ENCODE measurements around the gene ARGLU1. TPM values are rescaled to one million over a fixed set of nuclear protein-coding genes. Genes with fewer than 3 reads are reported as not detected.

Gene ARGLU1
- polyA plus RNA-seq, 1 experiment = 25.6 TPM

GRCh38 chr13:106561551-106562170, 6.3 kb downstream of the ARGLU1 start:
- Histone ChIP-seq H3K4me3 (ENCODE audit: low read depth, low read length) (no peak overlapping the region), H3K27me3 (ENCODE audit: control insufficient read depth, insufficient read depth, low read length) (no peaks in the 10 kb centered on the region), H3K36me3 (ENCODE audit: control insufficient read depth, insufficient read depth, low read length) (no peaks in the 10 kb centered on the region)
- TF ChIP-seq CTCF (IDR thresholded peaks at IDR 0.05; ENCODE audit: insufficient read depth, low read depth, low read length) = no peak
- ChIA-PET POLR2A (interaction anchor here (0.6 to 0.7 kb wide), 2 partner anchors 9 to 20 kb away, joined by 5 to 10 read pairs; no protein-coding TSS in a partner anchor), CTCF (no interaction called here)
- DNase-seq (ENCODE audit: low read depth) = no peak

GRCh38 chr13:106560821-106561220, 7.1 kb downstream of the ARGLU1 start:
- ChIA-PET POLR2A (no interaction called here), CTCF (no interaction called here)
- no peaks in the 10 kb centered on the region for H3K27me3 ChIP-seq (ENCODE audit: control insufficient read depth, insufficient read depth, low read length)
- H3K36me3 ChIP-seq (ENCODE audit: control insufficient read depth, insufficient read depth, low read length) = no peaks in the 10 kb centered on the region
- no peak overlapping the region for H3K4me3 ChIP-seq (ENCODE audit: low read depth, low read length)
- DNase-seq (ENCODE audit: low read depth) = no peak
- no peak for TF ChIP-seq CTCF (IDR thresholded peaks at IDR 0.05; ENCODE audit: insufficient read depth, low read depth, low read length)

GRCh38 chr13:106558527-106558926, 9.4 kb downstream of the ARGLU1 start:
- DNase-seq (ENCODE audit: low read depth) = no peak
- no peak for TF ChIP-seq CTCF (IDR thresholded peaks at IDR 0.05; ENCODE audit: insufficient read depth, low read depth, low read length)
- Histone ChIP-seq H3K27me3 (ENCODE audit: control insufficient read depth, insufficient read depth, low read length) (no peaks in the 10 kb centered on the region), H3K36me3 (ENCODE audit: control insufficient read depth, insufficient read depth, low read length) (peaks cover 3% of the 10 kb centered on the region; the same call in 1 of the 2 replicates), H3K4me3 (ENCODE audit: low read depth, low read length) (no peak overlapping the region)
- CTCF ChIA-PET = interaction anchor here (1.9 kb wide), 1 partner anchor 22 kb away, joined by 4 read pairs; no protein-coding TSS in a partner anchor
- POLR2A ChIA-PET = no interaction called here

- H3K4me3 ChIP-seq (ENCODE audit: low read depth, low read length) = no peak overlapping the region
- ChIA-PET CTCF (interaction anchor here (1.4 kb wide), 1 partner anchor 19 kb away, joined by 5 read pairs; no protein-coding TSS in a partner anchor), POLR2A (no interaction called here)
- peaks cover 3% of the 10 kb centered on the region; the same call in 1 of the 2 replicates for H3K36me3 ChIP-seq (ENCODE audit: control insufficient read depth, insufficient read depth, low read length)
- no peak for TF ChIP-seq CTCF (IDR thresholded peaks at IDR 0.05; ENCODE audit: insufficient read depth, low read depth, low read length)
- no peaks in the 10 kb centered on the region for H3K27me3 ChIP-seq (ENCODE audit: control insufficient read depth, insufficient read depth, low read length)
- no peak for DNase-seq (ENCODE audit: low read depth)
Measured at GRCh38 chr13:106555631-106556328, 12.2 kb downstream of the ARGLU1 start.

GRCh38 chr13:106551751-106552150, 16.2 kb downstream of the ARGLU1 start:
- ChIA-PET CTCF (no interaction called here), POLR2A (no interaction called here)
- Histone ChIP-seq H3K27me3 (ENCODE audit: control insufficient read depth, insufficient read depth, low read length) (no peaks in the 10 kb centered on the region), H3K4me3 (ENCODE audit: low read depth, low read length) (no peak overlapping the region), H3K36me3 (ENCODE audit: control insufficient read depth, insufficient read depth, low read length) (peaks cover 3% of the 10 kb centered on the region)
- no peak for TF ChIP-seq CTCF (IDR thresholded peaks at IDR 0.05; ENCODE audit: insufficient read depth, low read depth, low read length)
- DNase-seq (ENCODE audit: low read depth) = no peak
